DMS 273 treated with DMSO at 0.1 percent for 48 hours (cell line): ENCODE data around the gene SPEF2.
"Not testable (repeated sequence)": the region's sequence is repeated elsewhere in the genome, so short reads cannot be mapped to it uniquely, and the experiment has no call there.

Experiments used
- DNase-seq: peaks from one replicate; lab custom pipeline; 2025; lab: John Stamatoyannopoulos, UW

Gene SPEF2

GRCh38 chr5:35823347-35824098 lies 205.9 kb downstream of the SPEF2 start:
- no peak for DNase-seq

GRCh38 chr5:35826056-35826455 lies 208.4 kb downstream of the SPEF2 start:
- DNase-seq: no peak

- DNase-seq: no peak
Measured at GRCh38 chr5:35826554-35826953, 208.9 kb downstream of the SPEF2 start.

- DNase-seq: no peak
Measured at GRCh38 chr5:35828082-35828598, 210.5 kb downstream of the SPEF2 start.

GRCh38 chr5:35830587-35830986 lies 212.9 kb downstream of the SPEF2 start:
- no peak for DNase-seq

GRCh38 chr5:35832762-35833161 lies 215.1 kb downstream of the SPEF2 start:
- DNase-seq: no peak

- no peak for DNase-seq
Measured at GRCh38 chr5:35833224-35833623, 215.6 kb downstream of the SPEF2 start.

- DNase-seq: no peak
Measured at GRCh38 chr5:35835796-35836742, 218.4 kb downstream of the SPEF2 start.

- no peak for DNase-seq
Measured at GRCh38 chr5:35838370-35839042, 220.8 kb downstream of the SPEF2 start.

GRCh38 chr5:35842856-35843255 lies 225.2 kb downstream of the SPEF2 start:
- no peak for DNase-seq

GRCh38 chr5:35845508-35845907 lies 227.8 kb downstream of the SPEF2 start:
- not testable (repeated sequence) for DNase-seq

- no peak for DNase-seq
Measured at GRCh38 chr5:35847491-35847890, 229.8 kb downstream of the SPEF2 start.

GRCh38 chr5:35847961-35848360 lies 230.3 kb downstream of the SPEF2 start:
- no peak for DNase-seq

- no peak for DNase-seq
Measured at GRCh38 chr5:35849860-35850259, 232.2 kb downstream of the SPEF2 start.

GRCh38 chr5:35850967-35851680 lies 233.5 kb downstream of the SPEF2 start:
- DNase-seq: no peak

- no peak for DNase-seq
Measured at GRCh38 chr5:35852084-35852734, 234.5 kb downstream of the SPEF2 start.

GRCh38 chr5:35852773-35853172 lies 235.1 kb downstream of the SPEF2 start:
- no peak for DNase-seq

- no peak for DNase-seq
Measured at GRCh38 chr5:35853631-35854030, 236.0 kb downstream of the SPEF2 start.

GRCh38 chr5:35854248-35854647 lies 236.6 kb downstream of the SPEF2 start:
- no peak for DNase-seq

- no peak for DNase-seq
Measured at GRCh38 chr5:35855187-35855586, 237.5 kb downstream of the SPEF2 start.

- DNase-seq: not testable (repeated sequence)
Measured at GRCh38 chr5:35856186-35856764, 238.6 kb downstream of the SPEF2 start.
